HUES64 (cell line): ENCODE data around the gene PON1.

ENCODE experiments used
- H3K27ac ChIP-seq: 2 replicates; pipeline ENCODE4 v1.7.0; 2013; ENCODE audit warnings: low read depth, low read length, inconsistent platforms
- H3K27me3 ChIP-seq: 2 replicates; pipeline ENCODE4 v1.6.1; 2013; ENCODE audit warnings: mild to moderate bottlenecking, low read length; ENCODE audit not compliant: insufficient read depth
- H3K36me3 ChIP-seq: 2 replicates; pipeline ENCODE4 v1.6.1; 2013; ENCODE audit warnings: mild to moderate bottlenecking, low read length; ENCODE audit not compliant: insufficient read depth
- H3K4me1 ChIP-seq: 2 replicates; pipeline ENCODE4 v1.6.1; 2013; ENCODE audit warnings: mild to moderate bottlenecking, low read length, moderate library complexity; ENCODE audit not compliant: insufficient read depth
- H3K4me3 ChIP-seq: 2 replicates; pipeline ENCODE4 v1.5.1; 2013; ENCODE audit warnings: mild to moderate bottlenecking, low read length, moderate library complexity
- H3K9ac ChIP-seq: 2 replicates; pipeline ENCODE4 v1.6.1; 2013; ENCODE audit warnings: mild to moderate bottlenecking, low read depth, low read length
- H3K9me3 ChIP-seq: 2 replicates; pipeline ENCODE4 v1.6.1; 2013; ENCODE audit warnings: low read depth, low read length; ENCODE audit not compliant: insufficient read depth
- WGBS: fragments of 150-250, 120-280 bp; methylation state at CpG from one replicate; pipeline ENCODE4 v1.1.7; 2013; ENCODE audit warnings: missing lambda C conversion rate; 5-methylcytosine and 5-hydroxymethylcytosine counted together

The PON1 gene

GRCh38 chr7:95330961-95331337 is 6.6 kb upstream of the PON1 start:
- Histone ChIP-seq H3K27ac (no peak overlapping the region), H3K4me3 (no peak overlapping the region), H3K9ac (no peak overlapping the region), H3K36me3 (no peaks in the 10 kb centered on the region), H3K4me1 (no peaks in the 10 kb centered on the region), H3K27me3 (no peaks in the 10 kb centered on the region), H3K9me3 (no peaks in the 10 kb centered on the region)
- 95% methylated on average over 1 of the region's 1 CpG for WGBS

DNA sequence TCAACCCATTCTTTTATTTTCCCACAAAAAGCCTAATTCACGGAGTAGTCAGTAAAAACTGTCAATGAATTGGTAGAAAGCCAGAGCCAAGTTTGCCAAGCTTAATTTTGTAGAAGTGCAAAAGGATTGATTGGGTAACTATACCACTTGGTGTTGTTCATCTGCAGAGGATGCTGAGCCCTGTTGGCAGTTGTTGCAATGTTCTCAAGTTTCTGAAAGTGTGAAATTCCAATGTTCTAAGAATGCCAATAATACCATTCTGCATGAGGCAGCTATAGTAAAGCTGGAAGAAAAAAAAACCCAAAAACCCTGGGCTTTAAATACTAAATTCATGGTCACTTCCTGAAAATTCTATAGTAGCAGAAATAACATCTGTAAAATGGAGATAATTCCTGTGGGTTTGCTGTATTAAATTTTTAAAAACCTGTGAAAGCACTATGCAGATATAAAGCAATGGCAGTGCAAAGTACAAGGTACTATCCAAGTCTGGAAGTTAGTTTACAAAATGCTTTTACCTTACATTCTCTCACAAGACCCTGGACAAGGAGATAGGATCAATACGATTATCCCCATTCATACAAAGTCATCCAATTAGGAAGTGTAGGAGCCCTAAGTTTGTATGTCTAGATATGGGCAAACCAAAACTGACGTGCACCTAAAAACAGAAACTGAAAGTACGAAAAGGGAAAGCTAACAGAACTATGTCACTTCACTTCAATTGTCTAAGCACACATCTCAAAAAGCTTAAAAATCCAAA is 6.0 kb upstream of the PON1 start:
- whole genome bisulfite sequencing: 90% methylated on average over 2 of the region's 4 CpGs
- Histone ChIP-seq H3K4me1 (no peaks in the 10 kb centered on the region), H3K9me3 (no peaks in the 10 kb centered on the region), H3K27ac (no peak overlapping the region), H3K36me3 (no peaks in the 10 kb centered on the region), H3K27me3 (no peaks in the 10 kb centered on the region), H3K9ac (no peak overlapping the region), H3K4me3 (no peak overlapping the region)

GRCh38 chr7:95327356-95327755 is 3.0 kb upstream of the PON1 start:
- Histone ChIP-seq H3K27me3 (peaks cover 13% of the 10 kb centered on the region), H3K9ac (no peak overlapping the region), H3K27ac (no peak overlapping the region), H3K9me3 (no peaks in the 10 kb centered on the region), H3K4me1 (0 out of 2 replicates have a peak, but pooled peaks cover 3% of the 10 kb centered on the region), H3K36me3 (no peaks in the 10 kb centered on the region), H3K4me3 (no peak overlapping the region)
- WGBS: 89% methylated on average over 3 of the region's 3 CpGs

GRCh38 chr7:95323410-95324129 is 762 bp downstream of the PON1 start:
- H3K4me3 ChIP-seq: no peak overlapping the region; the same call in 1 of the 2 replicates
- peaks cover 13% of the 10 kb centered on the region for H3K27me3 ChIP-seq
- no peak overlapping the region for H3K9ac ChIP-seq
- H3K27ac ChIP-seq: no peak overlapping the region
- H3K4me1 ChIP-seq: 0 out of 2 replicates have a peak, but pooled peaks cover 3% of the 10 kb centered on the region
- WGBS: 92% methylated on average over 9 of the region's 9 CpGs
- no peaks in the 10 kb centered on the region for H3K9me3 ChIP-seq
- H3K36me3 ChIP-seq: no peaks in the 10 kb centered on the region

DNA sequence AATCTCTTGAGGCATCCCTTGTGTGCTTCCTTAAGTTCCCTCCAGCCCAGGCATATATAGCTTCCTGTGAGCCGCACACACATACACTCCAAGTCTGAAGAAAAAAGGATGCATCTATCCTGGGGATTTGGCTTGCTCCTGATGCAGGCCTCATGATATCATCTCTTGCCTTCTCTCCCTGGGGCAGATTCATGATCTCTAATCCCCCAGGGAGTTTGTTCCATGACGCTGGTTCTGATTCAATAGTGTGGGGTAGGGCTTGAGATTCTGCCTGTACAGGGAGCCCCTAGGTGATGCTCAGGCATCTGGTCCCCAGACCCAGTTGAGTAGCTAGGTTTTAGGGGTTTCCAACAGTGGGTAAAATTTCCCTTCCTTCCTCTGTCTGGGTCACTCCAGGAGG is 1.5 kb downstream of the PON1 start:
- Histone ChIP-seq H3K4me1 (0 out of 2 replicates have a peak, but pooled peaks cover 3% of the 10 kb centered on the region), H3K9me3 (no peaks in the 10 kb centered on the region), H3K27me3 (peaks cover 13% of the 10 kb centered on the region), H3K9ac (no peak overlapping the region), H3K27ac (no peak overlapping the region), H3K4me3 (no peak overlapping the region), H3K36me3 (no peaks in the 10 kb centered on the region)
- 81% methylated on average over 2 of the region's 2 CpGs for WGBS

GRCh38 chr7:95322396-95322795 is 1.9 kb downstream of the PON1 start:
- H3K4me3 ChIP-seq: no peak overlapping the region
- H3K27me3 ChIP-seq: peaks cover 13% of the 10 kb centered on the region
- 95% methylated on average over 7 of the region's 8 CpGs for WGBS
- H3K4me1 ChIP-seq: 0 out of 2 replicates have a peak, but pooled peaks cover 3% of the 10 kb centered on the region
- H3K9ac ChIP-seq: no peak overlapping the region
- H3K36me3 ChIP-seq: no peaks in the 10 kb centered on the region
- H3K9me3 ChIP-seq: no peaks in the 10 kb centered on the region
- H3K27ac ChIP-seq: no peak overlapping the region

- Histone ChIP-seq H3K36me3 (no peaks in the 10 kb centered on the region), H3K27ac (no peak overlapping the region)
- 94% methylated on average over 1 of the region's 1 CpG for WGBS
Observed at GRCh38 chr7:95321720-95322119, 2.6 kb downstream of the PON1 start.

DNA sequence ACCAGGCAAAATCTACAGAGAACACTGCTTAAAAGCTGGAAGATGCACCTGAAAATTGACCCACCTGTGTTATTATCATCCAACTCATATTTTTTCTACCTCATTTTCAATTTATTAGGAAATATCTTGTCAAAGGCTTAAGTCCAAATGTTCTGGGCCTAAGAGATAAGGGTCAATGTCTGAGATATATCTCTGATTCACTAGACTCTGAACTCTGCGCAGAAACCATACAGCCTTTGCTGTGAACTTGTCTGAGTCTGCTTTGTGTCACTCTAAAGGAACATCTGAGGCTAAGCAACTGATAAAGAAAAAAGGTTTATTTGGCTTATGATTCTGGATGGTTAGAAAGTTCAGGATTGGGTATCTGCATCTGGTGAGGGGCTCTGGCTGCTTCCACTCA is 3.7 kb downstream of the PON1 start:
- H3K4me3 ChIP-seq: no peak overlapping the region
- no peaks in the 10 kb centered on the region for H3K9me3 ChIP-seq
- 98% methylated on average over 1 of the region's 1 CpG for WGBS
- H3K4me1 ChIP-seq: 0 out of 2 replicates have a peak, but pooled peaks cover 3% of the 10 kb centered on the region
- no peak overlapping the region for H3K9ac ChIP-seq
- H3K36me3 ChIP-seq: no peaks in the 10 kb centered on the region
- H3K27me3 ChIP-seq: peaks cover 13% of the 10 kb centered on the region
- H3K27ac ChIP-seq: no peak overlapping the region

More at GRCh38 chr7:95321720-95322119, 2.6 kb downstream of the PON1 start:
- H3K4me3 ChIP-seq: no peak overlapping the region
- H3K9ac ChIP-seq: no peak overlapping the region
- no peaks in the 10 kb centered on the region for H3K9me3 ChIP-seq
- H3K27me3 ChIP-seq: peaks cover 13% of the 10 kb centered on the region
- H3K4me1 ChIP-seq: 0 out of 2 replicates have a peak, but pooled peaks cover 3% of the 10 kb centered on the region

DNA sequence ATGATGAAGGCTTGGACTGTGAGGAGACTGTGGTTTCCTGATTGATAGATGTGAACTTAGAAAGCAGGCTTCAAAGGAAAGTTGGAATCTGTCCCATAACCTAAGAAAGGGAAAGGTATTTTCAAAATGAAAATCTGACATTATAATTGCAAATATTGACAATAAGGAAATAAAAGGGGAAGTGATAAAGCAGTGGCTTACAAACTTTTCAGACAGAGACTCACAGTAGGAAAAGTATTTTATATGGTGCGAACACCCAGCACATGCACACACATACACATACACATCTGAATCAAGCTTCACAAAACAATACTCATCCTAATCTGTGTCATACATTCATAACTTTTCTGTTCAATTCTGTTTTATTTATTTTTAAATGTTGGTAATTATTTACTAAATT is 4.8 kb downstream of the PON1 start:
- no peak overlapping the region for H3K27ac ChIP-seq
- H3K4me3 ChIP-seq: no peak overlapping the region
- WGBS: 78% methylated on average over 1 of the region's 1 CpG
- peaks cover 6% of the 10 kb centered on the region for H3K27me3 ChIP-seq
- H3K36me3 ChIP-seq: no peaks in the 10 kb centered on the region
- no peak overlapping the region for H3K9ac ChIP-seq
- 0 out of 2 replicates have a peak, but pooled peaks cover 3% of the 10 kb centered on the region for H3K4me1 ChIP-seq
- no peaks in the 10 kb centered on the region for H3K9me3 ChIP-seq

GRCh38 chr7:95318501-95319100 is 5.7 kb downstream of the PON1 start:
- no peaks in the 10 kb centered on the region for H3K4me1 ChIP-seq
- no peaks in the 10 kb centered on the region for H3K9me3 ChIP-seq
- no peaks in the 10 kb centered on the region for H3K27me3 ChIP-seq
- no peak overlapping the region for H3K9ac ChIP-seq
- no peak overlapping the region for H3K27ac ChIP-seq
- H3K4me3 ChIP-seq: no peak overlapping the region
- H3K36me3 ChIP-seq: no peaks in the 10 kb centered on the region
- WGBS: 90% methylated on average over 6 of the region's 8 CpGs

DNA sequence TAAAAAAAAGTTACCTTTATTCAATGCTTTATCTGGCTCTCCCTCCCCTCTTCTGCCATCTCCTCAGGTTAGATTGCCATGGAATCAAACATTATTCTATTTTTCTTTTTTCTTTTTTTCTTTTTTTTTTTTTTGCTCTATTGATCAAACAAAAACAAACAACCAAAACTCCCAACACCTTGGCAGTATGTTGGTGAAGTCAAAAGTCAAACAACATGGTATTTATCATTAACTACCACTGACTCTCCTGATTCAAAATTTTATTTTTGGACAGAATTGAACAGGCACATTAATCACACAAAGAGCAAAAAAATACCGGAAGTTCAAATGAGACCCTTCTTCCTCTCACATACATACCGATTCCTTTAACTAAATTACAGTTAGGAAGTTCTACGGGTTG is 6.4 kb downstream of the PON1 start:
- whole genome bisulfite sequencing: 94% methylated on average over 2 of the region's 3 CpGs
- Histone ChIP-seq H3K27me3 (no peaks in the 10 kb centered on the region), H3K9me3 (no peaks in the 10 kb centered on the region), H3K27ac (no peak overlapping the region), H3K4me1 (no peaks in the 10 kb centered on the region), H3K36me3 (no peaks in the 10 kb centered on the region), H3K9ac (no peak overlapping the region), H3K4me3 (no peak overlapping the region)
